T-helper 9 cell (primary cell): Measurements from ENCODE around the gene MAGI2.
"Not testable (repeated sequence)": the region's sequence is repeated elsewhere in the genome, so short reads cannot be mapped to it uniquely, and the experiment has no call there.

Experiments
- DNase-seq: peaks from one replicate; pipeline ENCODE4 v3.0.0-alpha.2; 2020

Gene MAGI2

DNA sequence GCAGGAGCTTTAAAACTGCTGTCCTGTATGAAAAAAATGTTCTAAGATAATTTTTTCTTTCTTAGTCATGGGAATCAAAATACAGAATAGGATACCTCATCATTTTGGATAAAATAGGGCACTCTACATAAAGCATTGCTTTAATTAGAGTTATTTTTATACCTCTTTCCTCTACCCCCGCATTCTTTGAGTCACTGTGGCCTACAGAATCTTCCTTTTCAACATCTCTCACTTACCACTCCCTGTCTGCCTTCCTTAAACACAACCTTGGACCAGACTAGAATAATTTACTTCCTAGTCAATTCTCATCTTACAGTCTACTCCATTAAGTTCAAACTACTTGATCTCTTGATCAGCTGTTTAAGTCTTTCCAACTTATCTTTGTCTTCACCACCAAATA lies 1192.6 kb downstream of the MAGI2 start:
- no peak for DNase-seq

- DNase-seq, result no peak
Measured at GRCh38 chr7:78254726-78255055, 1198.8 kb downstream of the MAGI2 start.

DNA sequence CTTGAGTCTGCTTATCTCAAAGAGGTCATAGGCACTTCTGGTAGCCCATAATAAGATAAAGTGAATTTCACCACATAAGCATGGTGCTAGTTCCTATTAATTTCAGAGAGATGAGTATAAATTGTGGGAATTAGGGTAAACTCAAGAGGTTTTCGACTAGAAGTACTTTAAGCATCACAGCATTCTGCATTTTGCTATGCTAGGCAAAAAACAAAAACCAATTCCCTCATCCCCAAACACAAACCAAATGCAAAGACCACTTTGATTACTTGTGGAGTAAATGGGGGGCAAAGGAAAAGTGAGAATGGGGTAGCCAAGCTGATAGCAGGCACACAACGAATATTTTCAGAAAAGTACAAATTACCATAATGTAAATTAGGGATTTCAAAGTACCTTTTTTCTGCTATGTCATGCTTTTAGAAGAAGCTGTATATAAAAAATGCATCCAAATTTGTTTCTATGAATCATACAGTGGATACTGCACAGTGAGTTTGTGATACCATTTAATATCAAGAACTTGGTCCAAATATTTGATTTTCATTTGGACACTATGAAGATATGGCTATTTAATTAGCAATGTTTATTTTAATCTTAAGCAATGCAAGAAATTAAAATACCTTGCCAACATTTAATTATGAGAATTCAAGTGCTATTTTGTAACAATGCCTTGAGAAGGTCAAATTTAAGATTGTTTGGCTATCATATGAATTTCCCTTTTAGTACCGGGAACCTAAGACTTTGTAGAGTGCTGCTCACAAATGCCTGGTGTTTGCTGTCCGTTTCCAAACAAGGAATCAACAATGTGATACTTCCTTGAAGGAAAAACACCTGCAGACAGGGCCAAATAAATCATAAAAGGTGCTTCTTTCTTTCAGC lies 1199.4 kb downstream of the MAGI2 start:
- no peak for DNase-seq

- DNase-seq, result no peak
Measured at GRCh38 chr7:78248867-78249266, 1204.6 kb downstream of the MAGI2 start.

- DNase-seq, result no peak
Measured at GRCh38 chr7:78247910-78248689, 1205.4 kb downstream of the MAGI2 start.

GRCh38 chr7:78240179-78240578 lies 1213.3 kb downstream of the MAGI2 start:
- not testable (repeated sequence) for DNase-seq

DNA sequence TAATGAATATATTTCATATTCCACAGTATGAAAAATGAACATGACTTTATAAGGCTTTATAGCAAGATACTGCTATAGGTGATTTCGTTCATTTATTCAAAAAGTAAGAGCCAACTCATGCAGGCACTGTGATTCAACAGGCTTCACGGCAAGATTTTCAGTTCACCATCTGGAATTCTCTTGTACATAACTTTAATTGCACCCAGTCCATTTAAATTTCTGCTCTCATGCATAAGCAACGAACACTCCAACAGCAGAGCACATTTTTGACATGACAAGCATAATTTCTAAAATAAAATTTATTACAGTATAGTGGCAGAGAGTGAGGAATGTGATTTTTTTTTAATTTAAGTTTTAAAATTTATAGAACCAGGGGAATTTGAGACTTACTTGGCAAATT lies 1218.8 kb downstream of the MAGI2 start:
- no peak for DNase-seq

- no peak for DNase-seq
Measured at GRCh38 chr7:78232806-78233205, 1220.7 kb downstream of the MAGI2 start.

GRCh38 chr7:78226059-78226719 lies 1227.3 kb downstream of the MAGI2 start:
- no peak for DNase-seq

GRCh38 chr7:78225534-78225933 lies 1227.9 kb downstream of the MAGI2 start:
- no peak for DNase-seq

DNA sequence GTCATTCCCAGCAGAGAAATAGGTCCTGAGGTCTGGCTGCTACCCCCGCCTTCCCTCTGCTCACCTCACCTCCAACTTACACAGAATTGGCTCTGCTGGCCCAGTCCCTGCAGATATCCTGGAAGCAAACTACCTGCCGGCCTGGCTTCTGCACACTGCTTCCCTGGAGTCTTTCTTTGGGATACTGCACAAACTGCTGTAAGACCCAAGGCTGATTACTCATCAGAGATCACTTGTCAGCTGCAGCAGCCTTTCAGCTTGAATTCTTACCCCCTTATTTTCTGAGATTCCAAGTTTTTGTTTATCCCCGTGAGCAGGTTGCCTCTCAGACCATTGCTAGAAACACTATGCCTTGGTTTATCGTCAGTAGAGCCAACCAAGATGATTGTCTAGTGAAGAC lies 1228.5 kb downstream of the MAGI2 start:
- DNase-seq, result no peak

DNA sequence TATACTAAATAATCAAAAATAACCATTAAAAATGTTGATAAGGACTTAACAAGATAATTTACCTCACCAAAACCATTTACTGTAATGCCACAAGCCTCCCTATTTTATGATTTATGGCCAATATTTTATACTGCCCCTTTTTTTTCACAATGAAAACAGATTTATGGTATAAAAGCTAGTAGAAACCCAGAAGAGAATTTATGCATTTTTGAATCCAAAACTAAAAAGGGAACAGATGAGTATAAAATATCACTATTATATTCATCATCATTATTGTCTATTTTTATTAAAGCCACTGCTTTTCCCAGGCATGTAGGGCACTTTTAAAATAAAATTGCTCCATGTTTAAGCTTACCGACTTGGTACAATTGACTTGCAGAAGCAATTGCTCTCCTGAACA lies 1229.9 kb downstream of the MAGI2 start:
- no peak for DNase-seq

GRCh38 chr7:78222001-78222751 lies 1231.3 kb downstream of the MAGI2 start:
- no peak for DNase-seq

- no peak for DNase-seq
Measured at GRCh38 chr7:78220754-78221153, 1232.7 kb downstream of the MAGI2 start.

DNA sequence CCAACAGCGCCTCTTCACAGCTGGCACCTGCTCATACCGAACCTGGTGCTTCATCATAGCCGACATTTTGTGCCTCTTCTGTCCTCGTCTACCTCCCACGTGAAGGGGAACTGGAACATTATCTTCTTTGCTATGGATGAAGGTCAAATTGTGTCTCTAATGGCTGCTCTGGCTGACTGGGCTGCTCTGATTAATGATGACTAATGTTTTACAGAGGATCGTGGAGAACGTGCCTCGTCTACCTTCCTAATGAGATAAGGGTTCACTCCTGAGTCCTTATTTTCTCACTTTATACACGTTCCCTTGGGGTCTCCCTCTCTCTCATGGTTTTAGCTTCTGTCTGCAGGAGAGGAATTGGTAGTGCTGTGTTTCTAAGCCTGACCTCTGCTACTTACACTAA lies 1234.6 kb downstream of the MAGI2 start:
- DNase-seq, result no peak

GRCh38 chr7:78218051-78218450 lies 1235.4 kb downstream of the MAGI2 start:
- no peak for DNase-seq

DNA sequence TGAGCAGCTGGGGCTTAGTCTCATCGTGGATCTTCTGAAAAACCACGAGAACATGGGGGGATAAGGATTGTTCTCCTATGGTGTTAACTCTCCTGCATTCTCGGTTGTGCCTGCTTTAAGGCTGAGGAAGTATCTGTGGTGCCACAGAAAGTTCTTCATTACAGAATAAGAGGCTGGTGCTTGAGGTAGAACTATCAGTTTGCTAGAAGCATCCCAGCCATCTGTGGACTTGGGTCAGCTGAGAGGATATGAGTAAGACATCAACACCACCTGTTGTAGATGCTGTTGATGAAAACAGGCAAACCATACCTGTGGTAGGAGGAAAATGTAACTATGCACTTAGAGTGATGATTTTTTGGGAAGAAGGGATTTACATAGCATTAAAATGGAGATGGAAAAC lies 1238.3 kb downstream of the MAGI2 start:
- no peak for DNase-seq

DNA sequence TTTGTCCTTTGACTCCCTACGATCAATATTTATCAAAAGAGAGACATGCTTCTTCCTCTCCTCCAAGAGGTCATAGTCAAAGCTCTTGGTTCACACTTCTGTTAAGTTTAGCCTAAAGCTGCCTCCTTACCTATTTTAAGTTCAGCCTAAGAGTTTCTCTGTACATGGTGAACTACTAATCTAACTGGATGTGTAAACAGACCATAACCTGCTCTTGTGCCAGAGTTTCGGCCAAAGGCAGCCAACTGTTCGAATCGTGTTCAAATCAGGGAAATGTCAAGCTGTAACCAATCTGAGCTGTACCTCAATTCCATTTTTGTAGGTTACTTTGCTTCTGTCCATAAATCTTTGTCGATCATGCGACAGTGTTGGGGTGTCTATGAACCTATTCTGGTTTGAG lies 1240.1 kb downstream of the MAGI2 start:
- no peak for DNase-seq

GRCh38 chr7:78212476-78213060 lies 1240.9 kb downstream of the MAGI2 start:
- no peak for DNase-seq

DNA sequence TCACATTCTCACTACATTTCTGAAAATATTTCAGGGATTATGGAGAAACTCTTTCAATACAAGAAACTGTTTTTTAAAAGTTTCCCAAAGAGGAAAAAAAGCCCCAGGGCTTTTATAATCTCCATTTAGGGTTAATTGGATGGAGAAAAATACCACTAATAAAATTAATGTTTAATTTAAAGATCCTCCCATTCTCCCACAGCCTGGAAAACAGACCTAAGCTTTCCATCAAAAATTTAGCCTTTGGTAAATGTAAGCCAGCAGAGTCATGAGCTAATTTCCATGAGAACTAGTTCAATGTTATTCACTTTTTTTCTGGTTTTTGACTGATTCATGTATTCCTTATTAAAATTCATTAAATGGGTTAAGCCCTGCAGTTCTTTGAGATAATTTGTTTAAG lies 1246.2 kb downstream of the MAGI2 start:
- DNase-seq, result no peak

DNA sequence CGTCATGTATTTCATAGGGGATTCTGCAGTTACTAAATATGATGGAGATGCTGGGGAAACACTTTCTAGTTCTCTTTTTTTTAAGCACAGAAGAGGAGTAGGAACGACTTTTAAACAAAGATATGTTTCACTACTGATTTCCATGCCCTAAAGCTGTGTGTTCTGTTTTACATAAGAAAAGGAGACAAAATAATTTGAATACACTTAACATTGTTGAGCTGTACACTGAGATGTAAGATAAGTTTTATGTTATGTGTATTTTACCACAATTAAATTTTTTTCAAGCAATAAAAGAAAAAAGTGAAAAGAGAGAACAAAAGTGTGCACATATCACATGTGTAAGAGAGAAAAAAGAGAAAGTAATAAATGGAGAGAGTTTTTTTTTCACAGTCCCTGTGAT lies 1246.7 kb downstream of the MAGI2 start:
- DNase-seq, result no peak

- DNase-seq, result no peak
Measured at GRCh38 chr7:78203042-78203720, 1250.3 kb downstream of the MAGI2 start.
